Activated CD4-positive, alpha-beta T cell treated with anti-CD3 and anti-CD28 coated beads for 36 hours (primary cell): ENCODE results near the gene TBC1D17. TPM values are rescaled to one million over a fixed set of nuclear protein-coding genes. Genes with fewer than 3 reads are reported as not detected.
A peak's percentile ranks its signal among the peaks of the same experiment; 100 is the strongest.

Experiments
- ATAC-seq: fragments of 200-7000 bp; cut with Tn5 transposase; one replicate; pipeline ENCODE4 v1.10.0; 2021; ENCODE audit warnings: mild to moderate bottlenecking, moderate library complexity
- CTCF ChIA-PET: fragments of 350-600 bp; sonication (Branson Sonifier 250); formaldehyde crosslinking; loops from one replicate; lab custom pipeline; 2021; ENCODE audit warnings: antibody characterized with exemption; lab: Charles Lee
- POLR2A ChIA-PET: fragments of 350-600 bp; sonication (Branson Sonifier 250); formaldehyde crosslinking; loops from one replicate; lab custom pipeline; 2021; ENCODE audit warnings: antibody characterized with exemption, inconsistent platforms; lab: Charles Lee
- DNase-seq: peaks from one replicate; pipeline ENCODE4 v3.0.0-alpha.2; 2020
- H3K27ac Mint-ChIP-seq: one replicate; pipeline ENCODE4 v1.8.0; 2021; ENCODE audit warnings: mixed read lengths
- H3K27me3 Mint-ChIP-seq: one replicate; pipeline ENCODE4 v1.8.0; 2021; ENCODE audit warnings: mixed read lengths
- H3K36me3 Mint-ChIP-seq: one replicate; pipeline ENCODE4 v1.8.0; 2021; ENCODE audit warnings: low read depth, mixed read lengths
- H3K4me1 Mint-ChIP-seq: one replicate; pipeline ENCODE4 v1.8.0; 2021; ENCODE audit warnings: mixed read lengths
- H3K4me3 Mint-ChIP-seq: one replicate; pipeline ENCODE4 v1.8.0; 2021; ENCODE audit warnings: mild to moderate bottlenecking, moderate library complexity, mixed read lengths
- H3K9me3 Mint-ChIP-seq: one replicate; pipeline ENCODE4 v1.8.0; 2021; ENCODE audit warnings: low read depth, mixed read lengths
- intact Hi-C, 2 experiments: fragments of 100-400 bp; cut with DNase I in 1 of 2; cut with micrococcal nuclease in 1 of 2; formaldehyde crosslinking; loops; one replicate each; pipeline versions ENCODE4 v1.14.2 to v1.15.1; 2022 to 2024; cut with DNase I, micrococcal nuclease
- total RNA-seq, 2 experiments: library from RNA; stranded (reverse); gene quantifications; one replicate each; pipeline ENCODE4 v1.2.3, GENCODE V29; 2021

TBC1D17 gene
- total RNA-seq, 2 experiments from 2014 or later = 29.1 to 29.6 TPM

GRCh38 chr19:49871349-49871985 lies 6.0 kb upstream of the TBC1D17 start:
- intact Hi-C loops = no loop called here
- ATAC-seq = no peak
- peak overlapping the region; percentile 43 for H3K27ac Mint-ChIP-seq

GRCh38 chr19:49872245-49873128 lies 5.0 kb upstream of the TBC1D17 start:
- POLR2A ChIA-PET = no interaction called here
- H3K4me3 Mint-ChIP-seq = no peak overlapping the region
- ATAC-seq (no peak), DNase-seq (no peak)
- no peak overlapping the region for H3K27ac Mint-ChIP-seq
- peaks cover 1% of the 10 kb centered on the region for H3K36me3 Mint-ChIP-seq
- peaks cover 24% of the 10 kb centered on the region for H3K4me1 Mint-ChIP-seq
- no peaks in the 10 kb centered on the region for H3K9me3 Mint-ChIP-seq
- intact Hi-C loops = no loop called here
- no peaks in the 10 kb centered on the region for H3K27me3 Mint-ChIP-seq
- CTCF ChIA-PET = no interaction called here

More at GRCh38 chr19:49871349-49871985, 6.0 kb upstream of the TBC1D17 start:
- peaks cover 28% of the 10 kb centered on the region for H3K4me1 Mint-ChIP-seq
- H3K9me3 Mint-ChIP-seq = no peaks in the 10 kb centered on the region
- POLR2A ChIA-PET = no interaction called here
- H3K36me3 Mint-ChIP-seq = peaks cover 4% of the 10 kb centered on the region
- H3K27me3 Mint-ChIP-seq = no peaks in the 10 kb centered on the region
- no peak for DNase-seq
- CTCF ChIA-PET = interaction anchor here (0.5 kb wide), 1 partner anchor 493 kb away, joined by 3 read pairs; no protein-coding TSS in a partner anchor
- H3K4me3 Mint-ChIP-seq = no peak overlapping the region

GRCh38 chr19:49873129-49873521 lies 4.4 kb upstream of the TBC1D17 start:
- intact Hi-C loops = no loop called here
- H3K27ac Mint-ChIP-seq = no peak overlapping the region
- POLR2A ChIA-PET = no interaction called here
- H3K36me3 Mint-ChIP-seq = peaks cover 3% of the 10 kb centered on the region
- no peak overlapping the region for H3K4me3 Mint-ChIP-seq
- H3K4me1 Mint-ChIP-seq = peaks cover 26% of the 10 kb centered on the region
- H3K9me3 Mint-ChIP-seq = no peaks in the 10 kb centered on the region
- DNase-seq (no peak), ATAC-seq (no peak)
- no peaks in the 10 kb centered on the region for H3K27me3 Mint-ChIP-seq
- CTCF ChIA-PET = no interaction called here

- ATAC-seq (no peak), DNase-seq (no peak)
- intact Hi-C loops = no loop called here
- ChIA-PET CTCF (no interaction called here), POLR2A (no interaction called here)
- peaks cover 6% of the 10 kb centered on the region for H3K36me3 Mint-ChIP-seq
- no peak overlapping the region for H3K27ac Mint-ChIP-seq
- no peaks in the 10 kb centered on the region for H3K27me3 Mint-ChIP-seq
- H3K9me3 Mint-ChIP-seq = no peaks in the 10 kb centered on the region
- peaks cover 31% of the 10 kb centered on the region for H3K4me1 Mint-ChIP-seq
- H3K4me3 Mint-ChIP-seq = no peak overlapping the region
These were observed 3.7 kb upstream of the TBC1D17 start for GRCh38 chr19:49873834-49874233.

- Mint-ChIP-seq H3K4me1 (peaks cover 38% of the 10 kb centered on the region), H3K27ac (no peak overlapping the region), H3K36me3 (peaks cover 12% of the 10 kb centered on the region), H3K9me3 (no peaks in the 10 kb centered on the region), H3K4me3 (no peak overlapping the region), H3K27me3 (no peaks in the 10 kb centered on the region)
- ChIA-PET POLR2A (no interaction called here), CTCF (interaction anchor here (0.5 to 0.6 kb wide), 2 partner anchors 104 to 151 kb away, joined by 3 read pairs; no protein-coding TSS in a partner anchor)
- DNase-seq = no peak
- ATAC-seq = no peak
- intact Hi-C loops = loop anchor here in 1 of 2 experiments (5.0 kb wide), 4 partner anchors 113 to 1512 kb away; partner anchors contain the start of genes NUCB1, SYNGR4 and TMEM143
These were observed 2.9 kb upstream of the TBC1D17 start for GRCh38 chr19:49874503-49875157.

- intact Hi-C loops = loop anchor here in 1 of 2 experiments (5.0 kb wide), 4 partner anchors 112 to 1513 kb away; partner anchors contain the start of genes NUCB1, SYNGR4 and TMEM143
- Mint-ChIP-seq H3K27me3 (no peaks in the 10 kb centered on the region), H3K9me3 (no peaks in the 10 kb centered on the region), H3K36me3 (peaks cover 16% of the 10 kb centered on the region), H3K4me3 (no peak overlapping the region), H3K27ac (no peak overlapping the region), H3K4me1 (peaks cover 35% of the 10 kb centered on the region)
- DNase-seq = no peak
- no peak for ATAC-seq
- CTCF ChIA-PET = interaction anchor here (0.5 to 0.6 kb wide), 2 partner anchors 104 to 151 kb away, joined by 3 read pairs; no protein-coding TSS in a partner anchor
- POLR2A ChIA-PET = no interaction called here
These were observed 2.3 kb upstream of the TBC1D17 start for GRCh38 chr19:49875177-49875576.

- intact Hi-C loops = loop anchor here (1.0 to 5.0 kb wide), 10 partner anchors 21 to 1514 kb away; partner anchors contain the start of genes FUZ (in 1 of the 2), IL4I1 (in 1 of the 2), MED25 (in 1 of the 2) and NUCB1 (in 1 of the 2)
- peaks cover 31% of the 10 kb centered on the region for H3K4me1 Mint-ChIP-seq
- no peaks in the 10 kb centered on the region for H3K27me3 Mint-ChIP-seq
- no peak overlapping the region for H3K27ac Mint-ChIP-seq
- ATAC-seq = no peak
- DNase-seq = peak; percentile 66
- peaks cover 21% of the 10 kb centered on the region for H3K36me3 Mint-ChIP-seq
- no peak overlapping the region for H3K4me3 Mint-ChIP-seq
- CTCF ChIA-PET = interaction anchor here (0.7 to 1.7 kb wide), 4 partner anchors 15 to 380 kb away, joined by 3 to 4 read pairs (median 3); partner anchors contain the start of genes ATF5, NUP62 and RPS11
- no peaks in the 10 kb centered on the region for H3K9me3 Mint-ChIP-seq
- POLR2A ChIA-PET = interaction anchor here (0.7 to 1.9 kb wide), 5 partner anchors 8 to 236 kb away, joined by 3 to 17 read pairs (median 7); partner anchors contain the start of genes ATF5, NUP62, PNKP and RRAS
These were observed 1.6 kb upstream of the TBC1D17 start for GRCh38 chr19:49875857-49876421.

GRCh38 chr19:49876422-49877019 lies 981 bp upstream of the TBC1D17 start:
- Mint-ChIP-seq H3K36me3 (peaks cover 22% of the 10 kb centered on the region), H3K27ac (no peak overlapping the region)

GRCh38 chr19:49877879-49878743 lies 609 bp downstream of the TBC1D17 start:
- peak; percentile 79 for ATAC-seq
- intact Hi-C loops = loop anchor here (1.0 to 5.0 kb wide), 25 partner anchors 9 to 1516 kb away; partner anchors contain the start of genes ATF5 (in 2 of the 2), FUZ (in 2 of the 2), NUP62 (in 2 of the 2) and ALDH16A1 (in 1 of the 2)
- H3K4me3 Mint-ChIP-seq = no peak overlapping the region
- peaks cover 33% of the 10 kb centered on the region for H3K36me3 Mint-ChIP-seq
- peaks cover 25% of the 10 kb centered on the region for H3K4me1 Mint-ChIP-seq
- ChIA-PET POLR2A (interaction anchor here (1.6 to 1.9 kb wide), 4 partner anchors 10 to 238 kb away, joined by 4 to 17 read pairs (median 10); partner anchors contain the start of genes ATF5, NUP62, PNKP and RRAS), CTCF (interaction anchor here (1.6 kb wide), 1 partner anchor 16 kb away, joined by 3 read pairs; no protein-coding TSS in a partner anchor)
- no peaks in the 10 kb centered on the region for H3K27me3 Mint-ChIP-seq
- H3K27ac Mint-ChIP-seq = no peak overlapping the region
- peak; percentile 100 for DNase-seq
- H3K9me3 Mint-ChIP-seq = no peaks in the 10 kb centered on the region

More at GRCh38 chr19:49876422-49877019, 981 bp upstream of the TBC1D17 start:
- CTCF ChIA-PET = interaction anchor here (0.6 to 1.7 kb wide), 6 partner anchors 14 to 903 kb away, joined by 3 to 4 read pairs (median 3); partner anchors contain the start of genes ATF5, NUP62 and RPS11
- POLR2A ChIA-PET = interaction anchor here (0.8 to 1.9 kb wide), 5 partner anchors 9 to 236 kb away, joined by 3 to 17 read pairs (median 7); partner anchors contain the start of genes ATF5, NUP62, PNKP and RRAS
- no peaks in the 10 kb centered on the region for H3K27me3 Mint-ChIP-seq
- H3K4me3 Mint-ChIP-seq = no peak overlapping the region
- intact Hi-C loops = loop anchor here (1.0 to 5.0 kb wide), 26 partner anchors 7 to 1514 kb away; partner anchors contain the start of genes ATF5 (in 2 of the 2), FUZ (in 2 of the 2), NUP62 (in 2 of the 2) and VRK3 (in 2 of the 2)
- no peaks in the 10 kb centered on the region for H3K9me3 Mint-ChIP-seq
- ATAC-seq (peak; percentile 60), DNase-seq (peak; percentile 99)
- H3K4me1 Mint-ChIP-seq = peaks cover 31% of the 10 kb centered on the region
